Fibroblast of lung (primary cell): ENCODE measurements around the gene HACD4. TPM values are rescaled to one million over a fixed set of nuclear protein-coding genes. Genes with fewer than 3 reads are reported as not detected.
A peak's percentile ranks its signal among the peaks of the same experiment; 100 is the strongest.

Source experiments
- DNase-seq, 2 donors: peaks; one replicate each; pipeline versions ENCODE4 v3.0.0 to v3.0.0-alpha.2; 2010; ENCODE audit warnings: low read depth in 2 of 2
- H2AFZ ChIP-seq: 2 replicates; pipeline ENCODE4 v1.5.1; 2012; ENCODE audit warnings: low read length, control low read depth, inconsistent platforms
- H3K27ac ChIP-seq: 2 replicates; pipeline ENCODE4 v1.5.1; 2011; ENCODE audit warnings: low read length, control low read depth; ENCODE audit not compliant: insufficient read depth
- H3K27me3 ChIP-seq: 2 replicates; pipeline ENCODE4 v1.5.1; 2011; ENCODE audit warnings: mild to moderate bottlenecking, low read length; ENCODE audit not compliant: control insufficient read depth, insufficient read depth
- H3K36me3 ChIP-seq: 2 replicates; pipeline ENCODE4 v1.5.1; 2011; ENCODE audit warnings: low read length; ENCODE audit not compliant: control insufficient read depth, insufficient read depth
- H3K4me1 ChIP-seq: 2 replicates; pipeline ENCODE4 v1.5.1; 2011; ENCODE audit warnings: low read length; ENCODE audit not compliant: control insufficient read depth, insufficient read depth; ENCODE audit errors: extremely low read depth
- H3K4me2 ChIP-seq: 2 replicates; pipeline ENCODE4 v1.5.1; 2011; ENCODE audit warnings: low read length, control low read depth; ENCODE audit not compliant: insufficient read depth; ENCODE audit errors: extremely low read depth
- H3K4me3 ChIP-seq, 4 experiments: fragments of 200-600 bp in 1 of 4; sonication (generic) in 1 of 4; replicated peaks in 1 of 4; 2 replicates each; pipeline ENCODE4 v1.5.1; 2011 to 2016; ENCODE audit warnings: low read length in 4 of 4, low read depth in 3 of 4, mild to moderate bottlenecking in 3 of 4, control low read depth in 2 of 4, inconsistent platforms in 1 of 4, mixed read lengths in 1 of 4; ENCODE audit not compliant: insufficient read depth in 1 of 4; ENCODE audit errors: control extremely low read depth in 1 of 4
- H3K79me2 ChIP-seq: 2 replicates; pipeline ENCODE4 v1.5.1; 2012; ENCODE audit warnings: mild to moderate bottlenecking, low read length, inconsistent platforms; ENCODE audit not compliant: control insufficient read depth, insufficient read depth
- H3K9ac ChIP-seq: 2 replicates; pipeline ENCODE4 v1.5.1; 2011; ENCODE audit warnings: mild to moderate bottlenecking, low read length, control low read depth; ENCODE audit not compliant: insufficient read depth
- H3K9me3 ChIP-seq: 2 replicates; pipeline ENCODE4 v1.5.1; 2012; ENCODE audit warnings: low read depth, low read length; ENCODE audit not compliant: control insufficient read depth, insufficient read depth
- H4K20me1 ChIP-seq: 2 replicates; pipeline ENCODE4 v1.5.1; 2011; ENCODE audit warnings: low read length; ENCODE audit not compliant: control insufficient read depth, insufficient read depth; ENCODE audit errors: extremely low read depth
- EZH2 ChIP-seq: IDR thresholded peaks from 2 replicates; pipeline ENCODE4 v1.5.1; 2012; ENCODE audit warnings: low read length, control low read depth, mild to moderate bottlenecking; ENCODE audit errors: missing control alignments
- polyA plus RNA-seq, 2 donors: library from polyadenylated mRNA; depleted of rRNA in 1 of 2; stranded (reverse) in 1 of 2; unstranded in 1 of 2; fragments of >200 nt; gene quantifications; 2 replicates each; pipeline ENCODE4 v1.2.1, GENCODE V29; 2011 to 2012; ENCODE audit warnings: missing spikeins in 1 of 2
- total RNA-seq: library from RNA; depleted of rRNA; stranded (reverse); fragments of >200 nt; gene quantifications from 2 replicates; pipeline ENCODE4 v1.2.1, GENCODE V29; 2014
- TF ChIP-seq, protein P1 (sequence below), 2 donors: IDR thresholded peaks in 1 of 2; conservative IDR thresholded peaks in 1 of 2; 1 replicate in 1 of 2; 2 replicates in 1 of 2; pipeline ENCODE4 v1.5.1; 2011 to 2012; ENCODE audit warnings: low read length in 2 of 2, control low read depth in 1 of 2, inconsistent platforms in 1 of 2, low read depth in 1 of 2, mild to moderate bottlenecking in 1 of 2

Gene HACD4
- total and polyA plus RNA-seq, 2 donors (not counting 1 experiment from before 2014, with no cell fraction given): 24.9 to 27.1 TPM

DNA sequence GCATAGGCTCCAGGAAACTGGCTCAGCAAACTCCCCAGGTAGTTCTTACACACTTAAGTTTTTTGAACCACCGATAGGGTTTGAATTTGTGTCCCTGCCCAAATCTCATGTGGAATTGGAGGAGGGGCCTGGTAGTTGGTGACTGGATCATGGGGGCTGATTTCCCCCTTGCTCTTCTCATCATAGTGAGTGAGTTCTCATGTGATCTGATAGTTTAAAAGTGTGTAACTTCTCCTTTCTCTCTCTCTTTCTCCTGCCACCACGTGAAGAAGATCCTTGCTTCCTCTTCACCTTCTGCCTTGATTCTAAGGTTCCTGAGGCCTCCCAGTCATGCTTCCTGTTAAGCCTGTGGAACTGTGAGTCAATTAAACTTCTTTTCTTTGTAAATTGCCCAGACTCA is 22.4 kb upstream of the HACD4 start:
- DNase-seq: no peak
- Histone ChIP-seq H3K27ac (no peak overlapping the region), H3K79me2 (no peaks in the 10 kb centered on the region), H4K20me1 (no peaks in the 10 kb centered on the region), H3K4me1 (no peaks in the 10 kb centered on the region), H2AFZ (no peak overlapping the region), H3K27me3 (no peaks in the 10 kb centered on the region), H3K4me2 (no peak overlapping the region), H3K36me3 (no peaks in the 10 kb centered on the region), H3K4me3 (no peak overlapping the region), H3K9me3 (no peaks in the 10 kb centered on the region), H3K9ac (no peak overlapping the region)
- TF ChIP-seq, protein P1, sequence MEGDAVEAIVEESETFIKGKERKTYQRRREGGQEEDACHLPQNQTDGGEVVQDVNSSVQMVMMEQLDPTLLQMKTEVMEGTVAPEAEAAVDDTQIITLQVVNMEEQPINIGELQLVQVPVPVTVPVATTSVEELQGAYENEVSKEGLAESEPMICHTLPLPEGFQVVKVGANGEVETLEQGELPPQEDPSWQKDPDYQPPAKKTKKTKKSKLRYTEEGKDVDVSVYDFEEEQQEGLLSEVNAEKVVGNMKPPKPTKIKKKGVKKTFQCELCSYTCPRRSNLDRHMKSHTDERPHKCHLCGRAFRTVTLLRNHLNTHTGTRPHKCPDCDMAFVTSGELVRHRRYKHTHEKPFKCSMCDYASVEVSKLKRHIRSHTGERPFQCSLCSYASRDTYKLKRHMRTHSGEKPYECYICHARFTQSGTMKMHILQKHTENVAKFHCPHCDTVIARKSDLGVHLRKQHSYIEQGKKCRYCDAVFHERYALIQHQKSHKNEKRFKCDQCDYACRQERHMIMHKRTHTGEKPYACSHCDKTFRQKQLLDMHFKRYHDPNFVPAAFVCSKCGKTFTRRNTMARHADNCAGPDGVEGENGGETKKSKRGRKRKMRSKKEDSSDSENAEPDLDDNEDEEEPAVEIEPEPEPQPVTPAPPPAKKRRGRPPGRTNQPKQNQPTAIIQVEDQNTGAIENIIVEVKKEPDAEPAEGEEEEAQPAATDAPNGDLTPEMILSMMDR (conservative IDR thresholded peaks at IDR 0.05 in 1 of 2, IDR thresholded peaks at IDR 0.05 in 1 of 2; ENCODE audit: low read depth in 1 of 2, low read length in 2 of 2): no peak
- no peak for TF ChIP-seq EZH2

DNA sequence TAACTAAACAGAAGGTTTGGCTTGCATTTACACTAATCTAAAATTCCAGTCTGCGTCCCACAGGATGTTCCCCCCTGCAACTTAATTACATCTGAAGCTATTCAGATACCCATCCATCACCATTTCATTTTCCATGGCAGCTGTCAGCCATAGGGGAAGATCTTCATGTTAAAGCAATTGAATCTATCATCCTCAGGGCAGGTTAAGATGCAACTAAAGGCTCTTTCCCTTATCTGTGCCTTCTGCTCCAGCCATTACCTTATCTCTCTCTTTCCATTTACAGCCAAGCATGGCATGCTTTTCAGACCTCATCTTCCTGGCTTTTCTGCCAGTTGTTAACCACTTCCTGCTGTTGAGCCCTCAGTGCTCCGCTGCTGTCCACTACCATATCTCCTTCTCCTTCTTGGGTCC is 15.8 kb upstream of the HACD4 start:
- Histone ChIP-seq H3K27ac (no peak overlapping the region), H3K4me3 (no peak overlapping the region), H3K79me2 (no peaks in the 10 kb centered on the region), H3K4me1 (no peaks in the 10 kb centered on the region), H2AFZ (no peak overlapping the region), H3K27me3 (no peaks in the 10 kb centered on the region), H3K9me3 (no peaks in the 10 kb centered on the region), H3K36me3 (no peaks in the 10 kb centered on the region), H4K20me1 (no peaks in the 10 kb centered on the region), H3K4me2 (no peak overlapping the region), H3K9ac (no peak overlapping the region)
- TF ChIP-seq, protein P1 (conservative IDR thresholded peaks at IDR 0.05 in 1 of 2, IDR thresholded peaks at IDR 0.05 in 1 of 2; ENCODE audit: low read depth in 1 of 2, low read length in 2 of 2): no peak
- no peak for TF ChIP-seq EZH2
- DNase-seq: peak in 1 of 2 donors; percentile 23

DNA sequence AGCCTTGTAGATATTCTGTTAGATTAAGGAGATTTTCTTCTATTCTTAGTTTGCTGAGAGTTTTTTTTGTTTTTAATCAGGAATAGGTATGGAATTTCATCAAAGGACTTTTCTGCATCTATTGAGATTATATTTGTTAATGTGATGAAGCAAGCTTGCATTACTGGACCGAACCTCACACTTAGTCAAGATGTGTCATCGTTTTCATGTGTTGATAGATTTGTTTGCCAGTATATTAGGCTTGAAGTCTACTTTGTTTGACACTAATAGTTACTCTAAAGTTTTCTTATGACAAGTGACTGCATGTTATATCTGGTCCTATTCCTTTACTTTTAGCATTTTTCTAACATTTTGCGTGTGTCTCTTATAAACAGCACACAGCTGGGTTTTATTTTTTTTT is 12.4 kb upstream of the HACD4 start:
- TF ChIP-seq, protein P1 (conservative IDR thresholded peaks at IDR 0.05 in 1 of 2, IDR thresholded peaks at IDR 0.05 in 1 of 2; ENCODE audit: low read depth in 1 of 2, low read length in 2 of 2): no peak
- TF ChIP-seq EZH2: no peak
- Histone ChIP-seq H3K4me1 (no peaks in the 10 kb centered on the region), H2AFZ (no peak overlapping the region), H3K27ac (no peak overlapping the region), H3K4me3 (no peak overlapping the region), H3K36me3 (no peaks in the 10 kb centered on the region), H3K4me2 (no peak overlapping the region), H3K9ac (no peak overlapping the region), H4K20me1 (no peaks in the 10 kb centered on the region), H3K27me3 (no peaks in the 10 kb centered on the region), H3K9me3 (no peaks in the 10 kb centered on the region), H3K79me2 (no peaks in the 10 kb centered on the region)
- DNase-seq: no peak
